GM18517 (cell line): ENCODE measurements around the gene PAXX.

Source experiments
- ATAC-seq: cut with Tn5 transposase; IDR thresholded peaks from one replicate; pipeline ENCODE4 v1.9.1; 2021; ENCODE audit warnings: mild to moderate bottlenecking, moderate library complexity; ENCODE audit not compliant: unreplicated experiment

PAXX gene

GRCh38 chr9:136980669-136981478 is 11.3 kb upstream of the PAXX start:
- ATAC-seq = no peak

- ATAC-seq = no peak
Measured at GRCh38 chr9:136981588-136982231, 10.5 kb upstream of the PAXX start.

GRCh38 chr9:136982232-136983051 is 9.8 kb upstream of the PAXX start, which contains the start of gene LCNL1:
LCNL1 (plus strand) TSS chr9:136982993; CDS start chr9:136983587, 594 bp downstream.
- no peak for ATAC-seq

GRCh38 chr9:136983167-136983566 is 9.1 kb upstream of the PAXX start:
- no peak for ATAC-seq

GRCh38 chr9:136983656-136984314 is 8.4 kb upstream of the PAXX start:
- no peak for ATAC-seq

- ATAC-seq = no peak
Measured at GRCh38 chr9:136984464-136985026, 7.7 kb upstream of the PAXX start.

- no peak for ATAC-seq
Measured at GRCh38 chr9:136985027-136985602, 7.1 kb upstream of the PAXX start.

- ATAC-seq = no peak
Measured at GRCh38 chr9:136985853-136986252, 6.4 kb upstream of the PAXX start.

- ATAC-seq = no peak
Measured at GRCh38 chr9:136988872-136989271, 3.4 kb upstream of the PAXX start.

- ATAC-seq = no peak
Measured at GRCh38 chr9:136990242-136990911, 1.8 kb upstream of the PAXX start.

- ATAC-seq = no peak
Measured at GRCh38 chr9:136992819-136993369, 672 bp downstream of the PAXX start.

- no peak for ATAC-seq
Measured at GRCh38 chr9:136994180-136994887, 2.1 kb downstream of the PAXX start.

- no peak for ATAC-seq
Measured at GRCh38 chr9:136994888-136995230, 2.6 kb downstream of the PAXX start.

- no peak for ATAC-seq
Measured at GRCh38 chr9:136995362-136995761, 3.1 kb downstream of the PAXX start.

GRCh38 chr9:136995772-136996311 is 3.6 kb downstream of the PAXX start:
- ATAC-seq = no peak

GRCh38 chr9:136996361-136997292 is 4.4 kb downstream of the PAXX start, which contains the start of gene CLIC3:
CLIC3 (minus strand) TSS chr9:136996568; CDS start chr9:136996543, 25 bp downstream.
- no peak for ATAC-seq

- ATAC-seq = no peak
Measured at GRCh38 chr9:136997371-136997770, 5.1 kb downstream of the PAXX start.
